HG02885 (cell line): Measurements from ENCODE around the gene MOV10L1.
"Not testable (repeated sequence)": the region's sequence is repeated elsewhere in the genome, so short reads cannot be mapped to it uniquely, and the experiment has no call there.

Experiments used
- ATAC-seq: cut with Tn5 transposase; IDR thresholded peaks from one replicate; pipeline ENCODE4 v1.9.1; 2021; ENCODE audit warnings: mild to moderate bottlenecking; ENCODE audit not compliant: unreplicated experiment, poor library complexity

Gene MOV10L1

DNA sequence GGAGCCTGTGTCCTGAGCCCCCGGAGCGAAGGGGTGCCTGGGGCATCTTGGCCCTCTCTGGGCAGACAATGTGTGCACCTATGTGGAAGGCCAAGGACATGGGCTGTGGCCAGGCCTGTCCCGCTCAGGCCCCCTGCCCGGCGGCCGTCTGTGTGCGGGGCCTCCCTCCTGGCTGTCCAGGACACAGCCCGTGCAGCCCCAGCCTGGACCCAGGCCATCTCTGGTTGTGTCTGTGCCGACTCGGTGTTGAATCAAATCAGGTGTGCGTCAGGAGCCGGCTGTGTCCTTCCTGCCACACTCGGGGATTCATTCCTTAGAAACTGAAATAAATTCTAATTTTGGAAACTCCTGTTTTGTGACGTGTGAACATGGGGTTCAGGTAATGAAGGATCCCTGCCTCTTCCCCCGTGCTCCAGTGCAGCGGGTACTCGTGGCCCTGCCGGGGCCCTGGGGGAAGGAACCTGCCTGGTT is 109.5 kb downstream of the MOV10L1 start:
- no peak for ATAC-seq

DNA sequence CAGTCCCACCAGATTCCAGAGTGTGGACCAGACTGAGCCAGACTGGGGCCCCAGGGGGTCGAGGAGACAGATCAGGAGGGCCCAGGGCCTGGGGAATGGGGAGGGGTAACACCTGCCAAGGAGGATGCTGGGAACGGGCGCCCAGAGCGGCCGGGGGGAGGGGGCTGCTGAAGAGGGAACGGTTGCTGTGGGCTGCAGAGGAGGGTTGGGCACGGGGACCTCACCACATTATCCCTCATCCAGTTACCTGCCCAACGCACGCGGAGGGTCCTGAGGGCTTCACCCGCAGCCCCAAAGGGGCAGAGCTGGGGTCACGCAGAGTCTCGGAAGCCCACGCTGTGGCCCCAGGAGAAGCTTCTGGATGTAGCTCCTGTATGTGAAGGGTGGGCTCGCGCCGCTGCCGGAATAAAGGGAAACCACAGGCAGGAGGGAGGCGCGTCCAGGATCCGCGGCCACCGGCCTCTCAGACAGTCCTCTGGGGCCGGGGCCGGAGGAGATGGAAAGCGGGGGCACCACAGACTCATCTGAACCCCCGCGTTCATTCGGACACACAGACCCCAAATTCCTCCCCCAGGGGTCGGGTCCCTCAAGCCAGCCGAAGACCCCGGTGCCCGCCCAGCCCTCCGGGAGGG is 110.1 kb downstream of the MOV10L1 start:
- ATAC-seq = no peak

DNA sequence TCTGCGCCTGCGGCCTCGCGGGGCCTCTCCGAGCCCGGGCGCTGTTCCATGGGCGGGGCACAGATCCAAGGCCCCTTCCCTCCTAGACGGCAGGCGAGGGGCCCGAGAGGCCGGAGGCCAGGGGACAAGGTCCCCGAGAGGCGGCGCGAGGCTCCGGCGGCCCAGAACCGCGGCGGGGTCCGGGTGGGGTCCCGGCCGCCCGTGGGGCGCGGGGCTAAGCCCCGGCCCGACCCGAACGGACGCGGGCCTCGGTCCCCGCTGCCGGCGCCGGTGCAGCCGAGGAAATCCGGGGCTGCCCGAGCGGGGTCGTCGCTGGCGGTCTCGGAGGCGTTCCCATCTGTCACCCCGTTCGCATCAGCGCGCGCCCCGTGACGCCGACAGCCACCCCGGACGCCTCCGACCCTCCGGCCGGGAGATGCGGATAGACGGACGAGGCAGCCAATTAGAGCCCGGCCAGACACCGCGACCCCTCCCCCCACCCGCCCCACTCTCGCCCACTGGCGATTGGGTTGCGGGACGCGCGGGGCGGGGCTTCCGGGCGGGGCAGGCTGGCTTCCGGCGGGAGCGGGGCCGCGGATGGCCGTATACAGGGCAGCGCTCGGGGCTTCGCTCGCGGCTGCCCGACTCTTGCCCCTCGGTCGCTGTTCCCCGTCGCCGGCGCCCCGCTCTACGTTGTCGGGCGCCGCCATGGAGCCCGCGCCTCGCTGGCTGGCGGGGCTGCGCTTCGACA is 110.8 kb downstream of the MOV10L1 start, which contains the start of gene SELENOO:
SELENOO (plus strand) TSS at position 551 of the 730 bp plus-strand sequence; CDS start at position 577, 26 bp downstream.
- ATAC-seq = peak; percentile 78

DNA sequence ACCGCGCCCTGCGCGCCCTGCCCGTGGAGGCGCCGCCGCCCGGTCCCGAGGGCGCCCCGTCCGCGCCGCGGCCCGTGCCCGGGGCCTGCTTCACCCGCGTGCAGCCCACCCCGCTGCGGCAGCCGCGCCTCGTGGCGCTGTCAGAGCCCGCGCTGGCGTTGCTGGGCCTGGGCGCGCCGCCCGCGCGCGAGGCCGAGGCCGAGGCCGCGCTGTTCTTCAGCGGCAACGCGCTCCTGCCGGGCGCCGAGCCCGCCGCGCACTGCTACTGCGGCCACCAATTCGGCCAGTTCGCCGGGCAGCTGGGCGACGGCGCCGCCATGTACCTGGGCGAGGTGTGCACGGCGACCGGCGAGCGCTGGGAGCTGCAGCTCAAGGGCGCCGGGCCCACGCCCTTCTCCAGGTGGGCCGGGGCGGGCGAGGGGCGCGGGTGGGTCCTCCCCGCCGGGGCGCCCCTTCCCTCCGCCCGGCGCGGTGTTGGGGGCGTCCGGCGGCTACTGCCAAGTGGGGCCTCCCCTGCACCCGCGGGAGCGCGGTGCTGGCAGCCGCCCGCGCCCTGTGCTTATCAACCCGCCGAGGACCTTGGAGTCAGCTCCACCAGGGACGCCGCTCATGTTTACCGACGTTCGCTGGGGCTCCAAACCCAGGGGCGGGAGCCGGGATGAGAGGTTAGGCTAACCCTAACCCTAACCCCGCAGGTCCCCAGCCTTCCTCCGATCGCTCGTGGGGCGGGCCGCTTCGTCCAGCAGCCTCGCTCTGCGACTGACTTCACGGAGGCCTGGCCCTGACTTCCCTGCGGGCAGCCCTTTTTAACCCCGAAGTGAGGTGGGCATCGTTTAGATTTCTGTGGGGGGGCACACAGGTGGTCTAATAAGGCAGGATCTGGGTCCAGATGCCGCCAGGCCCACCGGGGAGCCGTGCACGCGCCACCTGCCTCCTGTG is 111.7 kb downstream of the MOV10L1 start:
- ATAC-seq = peak; percentile 29

DNA sequence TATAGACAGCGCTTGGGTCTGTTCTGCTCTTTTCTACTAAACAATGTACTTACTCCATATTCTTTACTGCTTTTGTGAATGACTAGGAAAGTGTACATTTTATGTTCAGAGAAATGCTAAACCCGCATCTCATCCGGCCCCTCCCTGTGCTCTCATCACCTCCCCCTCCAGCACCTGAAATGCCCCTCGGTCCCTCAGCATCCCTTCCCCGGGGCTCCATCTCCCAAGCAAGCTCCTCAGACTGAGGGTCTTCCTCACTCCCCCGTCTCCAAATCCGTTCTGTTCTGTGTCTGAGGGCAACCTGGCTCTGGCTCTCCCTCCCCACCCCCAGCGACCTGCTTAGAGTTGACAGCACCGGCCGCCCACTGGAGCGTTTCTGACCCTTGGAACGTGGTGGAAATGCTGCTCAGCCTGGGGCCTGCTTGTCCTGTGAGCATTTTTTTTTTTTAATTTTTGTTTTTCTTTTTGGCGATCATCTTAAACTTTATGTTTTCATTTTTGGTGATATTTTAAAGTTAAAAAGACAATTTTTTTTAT is 112.4 kb downstream of the MOV10L1 start:
- ATAC-seq = no peak

DNA sequence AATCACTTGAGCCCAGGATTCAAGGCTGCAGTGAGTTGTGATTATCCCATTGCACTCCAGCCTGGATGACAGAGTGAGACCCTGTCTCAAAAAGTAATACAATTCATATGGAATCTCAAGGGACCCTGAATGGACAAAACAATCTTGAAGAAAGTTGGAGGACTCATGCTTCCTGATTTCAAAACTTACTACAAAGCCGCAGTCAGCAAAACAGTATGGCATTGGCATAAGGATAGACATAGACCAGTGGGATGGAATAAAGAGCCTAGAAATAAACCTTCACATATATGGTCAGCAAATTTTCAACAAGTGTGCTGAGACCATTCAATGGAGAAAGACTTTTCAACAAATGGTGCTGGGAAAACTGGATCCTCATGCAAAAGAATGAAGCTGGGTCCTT is 113.5 kb downstream of the MOV10L1 start:
- ATAC-seq = no peak

DNA sequence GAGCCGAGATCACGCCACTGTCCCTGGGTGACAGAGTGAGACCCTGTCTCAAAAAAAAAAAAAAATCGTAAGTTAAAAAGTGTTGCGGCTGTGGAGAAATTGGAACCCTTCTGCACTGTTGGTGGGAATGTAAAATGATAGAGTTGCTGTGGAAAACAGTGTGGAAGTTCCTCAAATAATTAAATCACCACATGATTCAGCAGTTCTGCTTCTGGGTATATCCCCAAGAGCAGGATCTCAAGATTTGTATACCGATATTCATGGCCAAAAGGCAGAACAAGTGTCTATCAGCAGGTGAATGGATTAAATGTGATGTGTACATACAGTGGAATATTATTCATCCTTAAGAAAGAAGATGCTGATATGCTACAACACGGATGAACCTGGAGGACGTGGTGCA is 114.8 kb downstream of the MOV10L1 start:
- no peak for ATAC-seq

DNA sequence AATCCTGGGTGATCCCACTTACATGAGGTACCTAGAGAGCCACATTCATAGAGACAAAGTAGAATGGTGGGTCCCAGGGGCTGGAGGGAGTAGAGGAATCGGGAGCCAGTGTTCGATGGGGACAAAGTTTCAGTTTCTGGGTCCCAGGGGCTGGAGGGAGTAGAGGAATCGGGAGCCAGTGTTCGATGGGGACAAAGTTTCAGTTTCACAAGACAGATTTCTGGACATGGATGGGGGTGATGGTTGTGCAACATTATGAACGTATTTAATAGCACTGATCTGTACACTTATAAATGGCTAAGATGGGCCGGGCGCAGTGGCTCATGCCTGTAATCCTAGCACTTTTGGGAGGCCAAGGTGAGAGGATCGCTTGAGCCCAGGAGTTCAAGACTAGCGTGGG is 115.2 kb downstream of the MOV10L1 start:
- ATAC-seq = not testable (repeated sequence)

DNA sequence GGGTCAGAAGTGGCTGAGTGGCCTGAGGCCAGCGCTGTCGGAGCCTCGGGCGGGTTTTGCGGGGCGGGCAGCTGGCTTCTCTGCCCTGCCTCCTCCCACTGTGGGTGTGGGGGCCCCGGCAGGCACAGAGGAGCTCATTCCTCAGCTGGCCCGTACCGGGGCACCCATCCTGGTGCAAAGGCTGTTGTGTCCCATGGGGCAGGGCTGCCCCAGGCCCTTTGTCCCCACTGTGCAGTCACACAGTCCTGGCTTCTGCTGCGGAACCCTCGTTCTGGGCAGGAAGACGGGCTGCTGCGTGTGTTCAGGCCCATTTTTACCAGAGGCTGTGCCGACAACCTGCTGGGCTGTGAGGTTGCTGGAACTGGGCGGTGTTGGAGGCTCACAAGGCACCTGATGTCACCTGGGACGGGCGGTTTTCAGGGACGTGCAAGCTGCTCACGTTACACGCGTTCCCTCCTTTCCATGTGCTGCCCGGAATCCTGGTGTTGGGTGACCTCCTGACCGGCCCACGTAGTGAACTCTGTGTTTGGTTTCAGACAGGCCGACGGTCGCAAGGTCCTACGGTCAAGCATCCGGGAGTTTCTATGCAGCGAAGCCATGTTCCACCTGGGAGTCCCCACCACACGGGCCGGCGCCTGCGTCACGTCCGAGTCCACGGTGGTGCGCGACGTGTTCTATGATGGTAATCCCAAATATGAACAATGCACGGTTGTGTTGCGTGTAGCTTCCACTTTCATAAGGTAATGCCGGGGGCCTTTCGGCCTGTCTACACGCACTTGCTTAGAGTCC is 116.2 kb downstream of the MOV10L1 start:
- ATAC-seq = no peak

DNA sequence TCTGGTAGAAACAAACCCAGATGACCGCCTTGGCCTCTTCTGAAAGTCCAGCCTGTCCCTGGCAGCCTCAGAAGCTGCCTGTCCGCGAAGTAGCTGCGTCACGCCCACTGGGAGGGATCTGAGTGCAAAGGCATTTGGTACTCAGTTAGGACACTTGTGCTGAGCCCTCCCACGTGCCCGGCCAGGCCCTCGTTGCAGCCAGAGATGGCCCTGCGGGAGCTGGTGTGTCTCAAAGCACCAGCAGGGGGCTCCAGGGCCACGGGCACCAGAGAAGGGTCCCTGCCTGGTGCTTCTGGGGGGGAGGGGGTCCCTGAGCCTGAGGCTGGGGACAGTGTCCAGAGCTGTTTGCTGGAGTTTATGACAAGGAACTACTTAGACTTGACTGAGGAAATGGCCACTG is 116.8 kb downstream of the MOV10L1 start:
- ATAC-seq = no peak

DNA sequence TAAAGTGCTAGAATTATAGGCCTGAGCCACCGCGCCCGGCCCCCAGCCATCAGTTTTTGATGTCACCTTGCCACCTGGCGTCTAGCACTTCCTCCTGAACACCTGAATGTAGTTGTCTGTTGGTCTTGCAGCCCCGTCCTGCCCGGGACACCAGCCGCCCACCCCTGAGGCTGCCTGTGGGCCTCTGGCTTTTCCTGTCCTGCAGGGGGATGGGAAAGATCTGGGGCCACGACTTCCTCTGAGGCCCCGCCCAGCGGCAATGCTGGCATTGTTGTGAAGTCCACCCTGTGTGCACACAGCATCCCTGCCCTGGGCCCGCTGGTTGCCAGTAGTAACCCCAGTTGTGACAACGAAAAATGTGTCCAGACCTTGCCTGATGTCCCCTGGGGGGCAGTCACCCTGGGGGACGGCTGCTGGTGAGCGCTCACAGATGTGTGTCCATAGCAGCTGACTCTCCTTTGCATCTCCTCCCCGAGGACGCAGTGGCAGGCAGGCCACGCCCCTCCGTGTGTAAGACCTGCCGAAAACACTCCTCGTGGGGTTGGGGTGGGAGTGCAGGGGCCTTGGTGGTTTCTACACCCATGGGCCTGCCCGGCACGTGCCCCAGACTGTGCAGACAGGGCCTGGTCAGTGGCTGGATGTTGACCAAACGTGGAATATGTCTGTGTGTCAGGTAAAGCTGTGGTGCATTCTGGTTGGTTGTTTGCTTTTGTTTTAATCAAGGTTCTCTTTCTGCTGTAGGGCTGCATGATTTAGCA is 117.8 kb downstream of the MOV10L1 start:
- no peak for ATAC-seq

DNA sequence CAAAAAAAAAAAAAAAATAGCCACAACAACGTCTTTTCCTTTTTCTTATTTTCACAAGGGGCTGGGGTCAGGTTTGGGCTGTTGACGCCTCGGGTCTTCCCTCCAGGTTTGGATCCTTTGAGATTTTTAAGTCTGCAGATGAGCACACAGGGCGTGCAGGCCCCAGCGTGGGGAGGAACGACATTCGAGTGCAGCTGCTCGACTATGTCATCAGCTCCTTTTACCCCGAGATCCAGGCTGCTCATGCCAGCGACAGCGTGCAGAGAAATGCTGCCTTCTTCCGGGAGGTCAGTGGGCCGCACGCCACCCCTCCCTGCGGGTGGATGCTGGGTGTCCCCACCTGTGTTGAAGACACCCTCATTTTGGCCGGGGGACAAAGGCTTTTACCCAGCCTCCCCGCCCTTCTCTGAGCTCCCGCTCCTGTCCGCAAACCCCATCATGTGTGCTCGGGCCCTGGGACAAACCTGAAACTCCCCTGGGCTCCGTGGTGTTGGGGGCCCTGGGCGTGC is 118.7 kb downstream of the MOV10L1 start:
- ATAC-seq = no peak

DNA sequence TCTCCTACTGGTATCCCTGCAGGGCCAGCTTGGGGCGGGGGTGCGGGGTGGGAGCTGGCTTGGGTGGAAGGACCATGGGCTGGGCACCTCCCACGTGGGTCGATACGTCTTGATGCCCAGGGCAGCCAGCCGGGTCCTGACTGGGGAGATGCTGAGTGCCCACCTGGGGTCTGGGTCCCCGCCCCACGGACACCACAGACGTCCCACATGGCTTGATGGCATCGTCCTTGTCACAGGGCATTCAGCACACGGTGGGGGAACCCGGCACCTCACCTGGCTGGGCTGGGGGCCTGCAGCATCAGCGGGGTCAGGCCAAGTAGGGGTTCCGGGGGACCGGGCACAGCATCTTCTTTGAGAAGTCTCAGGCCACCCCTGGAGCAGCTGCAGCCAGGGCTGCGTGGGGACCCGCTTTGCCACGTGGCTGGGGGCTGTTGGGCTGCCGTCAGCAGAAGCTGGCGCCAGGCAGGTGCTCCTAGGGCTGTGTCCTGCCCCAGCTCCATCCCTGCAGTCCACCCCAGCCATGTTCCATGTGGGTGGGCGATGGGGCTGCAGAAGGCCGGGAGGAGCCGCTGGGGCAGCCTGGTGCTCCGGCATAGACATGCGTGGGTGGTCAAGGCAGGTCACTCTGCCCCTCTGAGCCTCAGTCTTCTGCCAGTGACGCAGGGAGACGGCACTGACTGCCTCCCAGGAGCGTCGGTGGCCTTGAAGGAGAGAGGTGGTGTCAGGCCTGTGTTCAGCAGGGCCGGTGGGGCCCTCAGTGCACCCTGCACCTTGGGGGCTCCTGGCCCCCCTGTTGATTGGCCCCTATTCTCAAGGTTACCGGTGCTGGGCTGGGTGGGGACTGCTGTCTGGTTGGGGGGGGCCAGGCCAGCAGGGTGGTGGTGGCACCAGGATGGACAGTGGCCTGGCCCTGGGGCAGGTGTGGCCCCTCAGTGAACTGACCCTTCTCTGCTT is 119.4 kb downstream of the MOV10L1 start:
- no peak for ATAC-seq

DNA sequence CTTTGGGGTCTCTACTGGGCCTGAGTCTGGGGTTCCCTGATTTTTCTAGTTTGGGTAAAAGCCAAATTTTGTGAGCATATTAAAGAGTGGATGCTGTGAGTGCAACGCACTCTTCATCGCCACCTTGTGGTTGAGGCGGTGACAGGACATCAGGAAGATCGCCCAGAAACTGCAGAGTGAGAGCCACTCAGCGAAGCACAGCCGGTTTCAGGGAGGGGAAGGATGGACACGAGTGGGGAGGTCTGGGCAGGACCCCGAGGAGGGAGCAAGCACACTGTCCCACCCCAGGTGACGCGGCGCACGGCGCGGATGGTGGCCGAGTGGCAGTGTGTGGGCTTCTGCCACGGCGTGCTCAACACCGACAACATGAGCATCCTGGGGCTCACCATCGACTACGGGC is 120.1 kb downstream of the MOV10L1 start:
- no peak for ATAC-seq

DNA sequence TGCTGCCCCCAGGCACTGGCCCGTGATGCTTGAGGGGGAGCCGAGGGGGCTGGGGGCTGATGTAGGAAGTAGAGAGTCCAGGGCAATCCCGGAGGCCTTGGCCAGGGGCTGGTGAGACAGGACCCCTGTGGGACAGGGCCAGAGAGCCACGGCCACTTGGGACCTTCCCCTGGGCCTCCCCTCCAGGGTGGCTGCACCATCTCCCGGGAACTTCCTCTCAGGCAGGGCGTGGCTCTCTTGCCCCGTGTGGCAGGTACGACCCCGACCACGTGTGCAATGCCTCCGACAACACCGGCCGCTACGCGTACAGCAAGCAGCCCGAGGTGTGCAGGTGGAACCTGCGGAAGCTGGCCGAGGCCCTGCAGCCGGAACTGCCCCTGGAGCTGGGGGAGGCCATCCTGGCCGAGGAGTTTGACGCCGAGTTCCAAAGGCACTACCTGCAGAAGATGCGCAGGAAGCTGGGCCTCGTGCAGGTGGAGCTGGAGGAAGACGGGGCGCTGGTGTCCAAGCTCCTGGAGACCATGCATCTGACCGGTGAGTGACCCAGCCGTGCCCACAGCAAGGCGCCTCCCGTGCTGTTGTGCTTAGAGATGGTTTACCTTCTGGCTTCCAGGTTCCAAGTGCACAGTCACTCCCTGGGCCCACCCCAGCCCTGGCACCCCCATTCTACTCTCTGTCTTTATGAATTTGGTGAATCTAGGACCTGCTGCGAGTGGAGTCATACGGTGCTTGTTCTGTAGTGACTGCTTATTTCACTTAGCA is 120.8 kb downstream of the MOV10L1 start:
- ATAC-seq = no peak

DNA sequence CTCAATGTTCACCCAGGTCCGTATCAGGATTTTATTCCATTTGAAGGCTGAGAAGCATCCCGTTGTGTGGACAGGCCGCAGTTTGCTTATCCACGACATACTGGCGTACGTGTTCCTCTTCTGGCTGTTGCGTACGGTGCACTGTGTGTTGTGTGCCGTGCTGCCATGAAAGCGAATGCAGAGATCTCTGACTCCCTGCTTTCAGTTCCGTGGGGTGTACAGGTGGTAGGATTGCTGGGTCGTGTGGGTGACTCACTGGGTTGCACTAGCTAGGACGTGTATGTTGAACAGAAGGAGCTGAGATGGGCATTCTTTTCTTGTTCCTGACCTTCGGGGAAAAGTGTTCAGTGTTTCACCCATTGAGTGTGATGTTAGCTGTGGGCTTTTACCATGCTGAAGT is 121.3 kb downstream of the MOV10L1 start:
- ATAC-seq = no peak
